Adrenal gland (tissue), 5 donors: Measurements from ENCODE around the gene ORAI3.

ENCODE experiments used
- POLR2A ChIP-seq, 2 donors: fragments of 450-650 bp; IDR thresholded peaks; one replicate each; pipeline ENCODE4 v1.6.1; 2017; ENCODE audit warnings: antibody characterized with exemption in 2 of 2, mild to moderate bottlenecking in 2 of 2, moderate library complexity in 1 of 2
- TF ChIP-seq, protein P1 (sequence below), 6 experiments: fragments of 450-650 bp in 4 of 6; fragments of 200-600 bp in 2 of 6; sonication (generic) in 1 of 6; IDR thresholded peaks; 1 replicate in 5 of 6; 2 replicates in 1 of 6; pipeline versions ENCODE4 v1.5.1 to v1.8.0; 2016 to 2021; ENCODE audit warnings: antibody characterized with exemption in 6 of 6, mild to moderate bottlenecking in 2 of 6, moderate library complexity in 1 of 6
- donor health status: DM: no; HTN: no; CAD: no.

DNA sequence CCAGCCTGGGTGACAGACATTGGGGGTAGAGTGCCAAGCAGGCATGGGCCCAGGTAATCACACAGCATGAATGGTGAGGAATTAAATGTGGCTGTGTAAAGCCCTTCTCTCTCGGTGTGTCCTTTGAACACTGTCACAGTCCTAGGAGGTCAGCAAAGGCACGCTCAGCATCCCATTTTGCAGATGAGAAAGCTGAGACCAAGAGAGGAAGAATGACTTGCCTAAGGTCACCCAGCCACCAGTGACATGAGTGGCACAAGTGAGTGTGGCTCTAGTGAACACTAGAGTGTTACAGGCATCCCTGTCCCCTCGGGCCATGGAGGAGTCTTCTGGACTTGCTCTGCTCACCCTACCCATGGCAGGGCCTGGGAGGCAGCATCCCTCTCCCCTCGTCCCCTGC lies 41.8 kb upstream of the ORAI3 start:
- no peak for TF ChIP-seq POLR2A (IDR thresholded peaks at IDR 0.05)
- TF ChIP-seq, protein P1, sequence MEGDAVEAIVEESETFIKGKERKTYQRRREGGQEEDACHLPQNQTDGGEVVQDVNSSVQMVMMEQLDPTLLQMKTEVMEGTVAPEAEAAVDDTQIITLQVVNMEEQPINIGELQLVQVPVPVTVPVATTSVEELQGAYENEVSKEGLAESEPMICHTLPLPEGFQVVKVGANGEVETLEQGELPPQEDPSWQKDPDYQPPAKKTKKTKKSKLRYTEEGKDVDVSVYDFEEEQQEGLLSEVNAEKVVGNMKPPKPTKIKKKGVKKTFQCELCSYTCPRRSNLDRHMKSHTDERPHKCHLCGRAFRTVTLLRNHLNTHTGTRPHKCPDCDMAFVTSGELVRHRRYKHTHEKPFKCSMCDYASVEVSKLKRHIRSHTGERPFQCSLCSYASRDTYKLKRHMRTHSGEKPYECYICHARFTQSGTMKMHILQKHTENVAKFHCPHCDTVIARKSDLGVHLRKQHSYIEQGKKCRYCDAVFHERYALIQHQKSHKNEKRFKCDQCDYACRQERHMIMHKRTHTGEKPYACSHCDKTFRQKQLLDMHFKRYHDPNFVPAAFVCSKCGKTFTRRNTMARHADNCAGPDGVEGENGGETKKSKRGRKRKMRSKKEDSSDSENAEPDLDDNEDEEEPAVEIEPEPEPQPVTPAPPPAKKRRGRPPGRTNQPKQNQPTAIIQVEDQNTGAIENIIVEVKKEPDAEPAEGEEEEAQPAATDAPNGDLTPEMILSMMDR (IDR thresholded peaks at IDR 0.05), result no peak
